ENCODE results near the gene RPS19. TPM values are rescaled to one million over a fixed set of nuclear protein-coding genes. Genes with fewer than 3 reads are reported as not detected.

Gene RPS19
- total RNA-seq, 1 donor from 2014 or later, result 2,232 TPM

DNA sequence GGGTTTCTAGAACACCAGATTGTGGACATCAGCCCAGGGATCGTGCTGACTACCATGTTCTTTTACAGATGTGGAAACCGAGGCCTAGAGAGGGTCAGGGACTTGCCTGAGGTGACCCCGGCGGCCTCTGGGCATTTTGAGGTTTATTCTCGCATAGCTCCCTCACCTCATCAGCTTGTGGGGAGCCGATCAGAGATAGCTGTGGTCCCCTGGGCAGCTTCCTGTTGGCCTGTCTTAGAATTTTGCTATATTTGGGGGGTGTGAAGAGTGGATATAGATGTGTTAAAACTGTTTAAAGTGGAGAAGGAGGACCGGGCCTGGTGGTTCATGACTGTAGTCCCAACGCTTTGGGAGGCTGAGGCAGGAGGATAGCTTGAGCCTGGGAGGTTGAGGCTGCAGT, 29.8 kb downstream of the RPS19 start:
- no peaks in the 10 kb centered on the region for H3K9me3 Mint-ChIP-seq (ENCODE audit: low read depth)
- peaks cover 24% of the 10 kb centered on the region for H3K4me1 Mint-ChIP-seq (ENCODE audit: low read depth)
- TF ChIP-seq, protein P1, sequence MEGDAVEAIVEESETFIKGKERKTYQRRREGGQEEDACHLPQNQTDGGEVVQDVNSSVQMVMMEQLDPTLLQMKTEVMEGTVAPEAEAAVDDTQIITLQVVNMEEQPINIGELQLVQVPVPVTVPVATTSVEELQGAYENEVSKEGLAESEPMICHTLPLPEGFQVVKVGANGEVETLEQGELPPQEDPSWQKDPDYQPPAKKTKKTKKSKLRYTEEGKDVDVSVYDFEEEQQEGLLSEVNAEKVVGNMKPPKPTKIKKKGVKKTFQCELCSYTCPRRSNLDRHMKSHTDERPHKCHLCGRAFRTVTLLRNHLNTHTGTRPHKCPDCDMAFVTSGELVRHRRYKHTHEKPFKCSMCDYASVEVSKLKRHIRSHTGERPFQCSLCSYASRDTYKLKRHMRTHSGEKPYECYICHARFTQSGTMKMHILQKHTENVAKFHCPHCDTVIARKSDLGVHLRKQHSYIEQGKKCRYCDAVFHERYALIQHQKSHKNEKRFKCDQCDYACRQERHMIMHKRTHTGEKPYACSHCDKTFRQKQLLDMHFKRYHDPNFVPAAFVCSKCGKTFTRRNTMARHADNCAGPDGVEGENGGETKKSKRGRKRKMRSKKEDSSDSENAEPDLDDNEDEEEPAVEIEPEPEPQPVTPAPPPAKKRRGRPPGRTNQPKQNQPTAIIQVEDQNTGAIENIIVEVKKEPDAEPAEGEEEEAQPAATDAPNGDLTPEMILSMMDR (IDR thresholded peaks at IDR 0.05; ENCODE audit: unreplicated experiment), result no peak
- peaks cover 5% of the 10 kb centered on the region for H3K36me3 Mint-ChIP-seq (ENCODE audit: insufficient read depth)
- no peaks in the 10 kb centered on the region for H3K27me3 Mint-ChIP-seq
- DNase-seq (ENCODE audit: low spot score, unreplicated experiment), result no peak
- H3K4me3 Mint-ChIP-seq (ENCODE audit: low read depth), result no peak overlapping the region
- H3K27ac Mint-ChIP-seq, result no peak overlapping the region

DNA sequence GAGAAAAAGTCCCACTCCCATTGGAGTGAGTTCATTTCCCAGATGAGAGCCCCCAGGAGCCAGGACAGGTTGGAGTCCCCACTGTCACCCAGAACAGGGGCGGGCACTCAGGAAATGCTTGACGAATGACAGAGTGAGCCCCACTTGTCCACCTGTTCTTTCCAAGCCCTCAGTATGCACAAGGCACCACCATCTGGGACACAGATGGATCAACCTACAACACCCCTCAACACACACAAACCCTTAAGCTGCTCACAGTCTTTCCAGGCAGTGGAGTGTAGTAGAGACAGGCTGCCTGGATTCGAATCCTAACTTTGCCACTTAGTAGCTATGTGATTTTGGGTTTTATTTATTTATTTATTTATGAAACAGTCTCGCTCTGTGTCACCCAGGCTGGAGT, 30.9 kb downstream of the RPS19 start:
- no peaks in the 10 kb centered on the region for H3K27me3 Mint-ChIP-seq
- no peak overlapping the region for H3K27ac Mint-ChIP-seq
- H3K9me3 Mint-ChIP-seq (ENCODE audit: low read depth), result no peaks in the 10 kb centered on the region
- peaks cover 11% of the 10 kb centered on the region for H3K36me3 Mint-ChIP-seq (ENCODE audit: insufficient read depth)
- no peak overlapping the region for H3K4me3 Mint-ChIP-seq (ENCODE audit: low read depth)
- no peak for DNase-seq (ENCODE audit: low spot score, unreplicated experiment)
- TF ChIP-seq, protein P1 (IDR thresholded peaks at IDR 0.05; ENCODE audit: unreplicated experiment), result no peak
- peaks cover 27% of the 10 kb centered on the region for H3K4me1 Mint-ChIP-seq (ENCODE audit: low read depth)

DNA sequence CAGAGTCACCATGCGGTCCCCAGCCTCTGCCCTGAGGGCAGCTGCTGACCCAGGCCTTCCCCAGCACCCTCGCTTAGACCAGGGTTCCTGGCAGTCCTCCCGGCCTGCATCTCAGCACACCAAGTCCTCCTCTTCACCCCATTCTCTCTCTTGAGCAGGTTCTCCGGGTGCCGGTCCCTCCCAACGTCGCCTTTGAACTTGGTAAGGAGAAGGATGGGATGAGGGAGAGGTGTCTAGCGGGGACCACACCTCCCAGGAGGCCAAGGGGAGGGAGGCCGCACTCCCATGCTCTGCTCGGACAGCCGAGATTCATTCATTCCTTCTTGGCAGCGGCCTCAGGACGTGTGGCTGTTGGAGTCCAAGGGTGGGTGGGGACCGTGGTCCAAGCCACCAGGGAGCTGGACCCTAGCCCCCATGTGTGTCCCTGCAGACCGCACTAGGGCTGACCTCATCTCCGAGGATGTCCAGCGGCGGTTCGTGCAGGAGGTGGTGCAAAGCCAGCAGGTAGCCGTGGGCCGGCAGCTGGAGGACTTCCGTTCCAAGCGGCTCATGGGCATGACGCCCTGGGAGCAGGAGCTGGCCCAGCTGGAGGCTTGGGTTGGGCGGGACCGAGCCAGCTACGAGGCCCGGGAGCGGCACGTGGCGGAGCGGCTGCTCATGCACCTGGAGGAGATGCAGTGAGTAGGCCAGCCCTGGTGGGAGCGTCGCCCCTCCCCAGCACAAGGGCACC, 32.3 kb downstream of the RPS19 start:
- DNase-seq (ENCODE audit: low spot score, unreplicated experiment), result no peak
- TF ChIP-seq, protein P1 (IDR thresholded peaks at IDR 0.05; ENCODE audit: unreplicated experiment), result no peak
- no peaks in the 10 kb centered on the region for H3K27me3 Mint-ChIP-seq
- H3K36me3 Mint-ChIP-seq (ENCODE audit: insufficient read depth), result peaks cover 12% of the 10 kb centered on the region
- H3K4me3 Mint-ChIP-seq (ENCODE audit: low read depth), result no peak overlapping the region
- peaks cover 14% of the 10 kb centered on the region for H3K4me1 Mint-ChIP-seq (ENCODE audit: low read depth)
- no peaks in the 10 kb centered on the region for H3K9me3 Mint-ChIP-seq (ENCODE audit: low read depth)
- no peak overlapping the region for H3K27ac Mint-ChIP-seq

DNA sequence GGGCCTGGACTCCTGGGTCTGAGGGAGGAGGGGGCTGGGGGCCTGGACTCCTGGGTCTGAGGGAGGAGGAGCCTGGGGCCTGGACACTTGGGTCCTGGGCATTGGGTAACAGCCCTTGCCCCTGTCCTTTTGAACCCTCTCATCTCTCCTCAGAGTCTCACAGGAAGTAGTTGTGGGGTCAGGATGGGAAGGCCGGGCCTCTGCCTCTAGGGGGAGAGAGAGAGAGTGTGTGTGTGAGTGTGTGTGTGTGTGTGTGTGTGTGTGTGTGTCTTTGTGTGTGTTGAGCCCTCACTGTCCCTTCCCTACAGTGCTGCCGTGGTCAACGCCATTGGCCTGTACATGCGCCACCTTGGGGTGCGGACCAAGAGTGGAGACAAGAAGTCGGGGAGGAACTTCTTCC, 33.8 kb downstream of the RPS19 start:
- Mint-ChIP-seq H3K27me3 (no peaks in the 10 kb centered on the region), H3K36me3 (ENCODE audit: insufficient read depth) (peaks cover 17% of the 10 kb centered on the region), H3K27ac (no peak overlapping the region), H3K4me1 (ENCODE audit: low read depth) (peaks cover 11% of the 10 kb centered on the region), H3K9me3 (ENCODE audit: low read depth) (no peaks in the 10 kb centered on the region), H3K4me3 (ENCODE audit: low read depth) (no peak overlapping the region)
- TF ChIP-seq, protein P1 (IDR thresholded peaks at IDR 0.05; ENCODE audit: unreplicated experiment), result no peak
- no peak for DNase-seq (ENCODE audit: low spot score, unreplicated experiment)

DNA sequence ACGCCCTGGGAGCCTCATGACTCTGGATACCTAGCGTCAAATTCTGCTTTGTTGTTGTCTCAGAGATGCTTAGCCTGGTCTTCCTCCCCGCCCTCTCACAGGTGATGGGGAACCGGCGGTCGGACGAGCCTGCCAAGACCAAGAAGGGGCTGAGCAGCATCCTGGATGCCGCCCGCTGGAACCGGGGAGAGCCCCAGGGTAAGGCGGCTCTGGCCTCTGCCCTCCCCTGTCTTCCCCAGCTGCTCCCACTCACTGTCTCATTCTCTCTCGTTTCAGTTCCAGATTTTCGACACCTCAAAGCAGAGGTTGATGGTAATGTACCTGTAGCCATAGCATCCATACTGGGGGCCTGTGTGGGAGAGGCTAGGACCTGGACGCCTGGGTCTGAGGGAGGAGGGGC, 34.3 kb downstream of the RPS19 start:
- Mint-ChIP-seq H3K27me3 (no peaks in the 10 kb centered on the region), H3K4me3 (ENCODE audit: low read depth) (no peak overlapping the region), H3K9me3 (ENCODE audit: low read depth) (no peaks in the 10 kb centered on the region), H3K36me3 (ENCODE audit: insufficient read depth) (peaks cover 20% of the 10 kb centered on the region), H3K4me1 (ENCODE audit: low read depth) (peaks cover 11% of the 10 kb centered on the region), H3K27ac (no peak overlapping the region)
- TF ChIP-seq, protein P1 (IDR thresholded peaks at IDR 0.05; ENCODE audit: unreplicated experiment), result no peak
- no peak for DNase-seq (ENCODE audit: low spot score, unreplicated experiment)
